Astrocyte (in vitro differentiated cells and primary cell): ENCODE data around the gene RAC2.

Experiments used
- CTCF ChIP-seq: IDR thresholded peaks from 2 replicates; pipeline ENCODE4 v1.5.1; 2011; ENCODE audit warnings: low read depth, mild to moderate bottlenecking, inconsistent platforms, low read length, moderate library complexity; ENCODE audit not compliant: insufficient read depth
- EZH2 ChIP-seq: IDR thresholded peaks from 2 replicates; pipeline ENCODE4 v1.6.1; 2012; ENCODE audit warnings: mild to moderate bottlenecking, low read length, inconsistent platforms; ENCODE audit not compliant: insufficient read depth

DNA sequence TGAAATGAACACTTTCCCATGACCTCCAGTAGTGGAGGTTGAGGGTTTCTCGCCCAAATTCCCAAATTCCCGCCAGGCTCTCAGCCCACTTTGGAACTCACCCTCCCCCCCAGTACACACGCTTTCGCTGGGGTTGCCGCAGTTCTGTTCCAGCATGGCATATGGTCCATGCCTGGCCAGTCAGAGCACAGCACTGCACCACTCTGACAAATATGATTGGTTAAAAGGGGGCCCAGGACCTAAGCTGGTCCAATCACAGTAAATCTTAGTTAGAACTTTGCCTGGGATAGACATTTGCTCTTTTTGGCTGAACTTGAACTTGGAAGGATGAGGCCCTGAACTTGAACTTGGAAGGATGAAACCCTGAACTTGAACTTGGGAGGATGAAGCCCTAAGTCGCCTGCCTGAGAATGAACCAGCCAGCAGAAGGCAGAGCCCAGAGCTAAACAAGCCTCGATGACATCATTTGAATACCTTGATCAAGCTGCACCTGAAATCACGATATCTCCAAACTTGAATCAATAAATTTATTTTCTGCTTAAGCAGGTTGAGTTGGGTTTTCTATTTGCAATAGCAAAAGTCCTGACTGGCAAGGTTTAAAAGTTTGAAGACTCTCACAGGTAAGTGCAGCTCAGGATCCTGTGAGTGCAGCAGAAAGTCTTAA is 19.2 kb downstream of the RAC2 start:
- TF ChIP-seq CTCF (no peak), EZH2 (no peak)
